H9 (cell line): Measurements from ENCODE around the gene APRT. TPM values are rescaled to one million over a fixed set of nuclear protein-coding genes. Genes with fewer than 3 reads are reported as not detected.

Source experiments
- DNase-seq: peaks from one replicate; pipeline ENCODE4 v3.0.0-alpha.2; 2017
- H2AFZ ChIP-seq: one replicate; pipeline ENCODE4 v1.6.1; 2013; ENCODE audit warnings: mild to moderate bottlenecking, low read length, control low read depth, moderate library complexity
- H2AK5ac ChIP-seq: 2 replicates; pipeline ENCODE4 v1.6.1; 2013; ENCODE audit warnings: low read length, control low read depth, mixed read lengths; ENCODE audit not compliant: insufficient read length
- H2BK120ac ChIP-seq: one replicate; pipeline ENCODE4 v1.6.1; 2013; ENCODE audit warnings: low read depth, mild to moderate bottlenecking, low read length, control low read depth, inconsistent platforms; ENCODE audit not compliant: poor library complexity, severe bottlenecking
- H2BK12ac ChIP-seq: 2 replicates; pipeline ENCODE4 v1.6.1; 2013; ENCODE audit warnings: low read length, control low read depth, mixed read lengths, low read depth; ENCODE audit not compliant: insufficient read length
- H2BK15ac ChIP-seq: 2 replicates; pipeline ENCODE4 v1.6.1; 2013; ENCODE audit warnings: low read depth, low read length, control low read depth
- H2BK20ac ChIP-seq: one replicate; pipeline ENCODE4 v1.6.1; 2013; ENCODE audit warnings: low read depth, mild to moderate bottlenecking, low read length, control low read depth, inconsistent platforms; ENCODE audit not compliant: poor library complexity, severe bottlenecking
- H2BK5ac ChIP-seq: 2 replicates; pipeline ENCODE4 v1.6.1; 2013; ENCODE audit warnings: low read length, control low read depth, mixed read lengths; ENCODE audit not compliant: insufficient read length
- H3K14ac ChIP-seq: 2 replicates; pipeline ENCODE4 v1.6.1; 2013; ENCODE audit warnings: low read length, control low read depth; ENCODE audit not compliant: insufficient read depth
- H3K18ac ChIP-seq: 2 replicates; pipeline ENCODE4 v1.6.1; 2013; ENCODE audit warnings: low read depth, mild to moderate bottlenecking, mixed read lengths, low read length, control low read depth; ENCODE audit not compliant: insufficient read length
- H3K23ac ChIP-seq: 2 replicates; pipeline ENCODE4 v1.6.1; 2013; ENCODE audit warnings: low read length, control low read depth, mixed read lengths, low read depth; ENCODE audit not compliant: insufficient read length
- H3K23me2 ChIP-seq: 2 replicates; pipeline ENCODE4 v1.6.1; 2013; ENCODE audit warnings: low read depth, mild to moderate bottlenecking, mixed read lengths, low read length, control low read depth; ENCODE audit not compliant: insufficient read length, poor library complexity, severe bottlenecking
- H3K27ac ChIP-seq: 2 replicates; pipeline ENCODE4 v1.5.1; 2013; ENCODE audit warnings: low read length, control low read depth, mixed read lengths, low read depth; ENCODE audit not compliant: insufficient read length
- H3K27me3 ChIP-seq: 2 replicates; pipeline ENCODE4 v1.6.1; 2013; ENCODE audit warnings: low read length, control low read depth, inconsistent platforms; ENCODE audit not compliant: insufficient read depth
- H3K4ac ChIP-seq: 2 replicates; pipeline ENCODE4 v1.6.1; 2013; ENCODE audit warnings: low read depth, mild to moderate bottlenecking, control low read depth, inconsistent platforms, low read length, moderate library complexity
- H3K4me1 ChIP-seq: 2 replicates; pipeline ENCODE4 v1.6.1; 2013; ENCODE audit warnings: low read length, control low read depth, inconsistent platforms; ENCODE audit not compliant: insufficient read depth
- H3K4me2 ChIP-seq: 2 replicates; pipeline ENCODE4 v1.6.1; 2013; ENCODE audit warnings: low read length, control low read depth, mixed read lengths; ENCODE audit not compliant: insufficient read length, insufficient read depth
- H3K56ac ChIP-seq: 2 replicates; pipeline ENCODE4 v1.6.1; 2013; ENCODE audit warnings: low read depth, mild to moderate bottlenecking, mixed read lengths, low read length, control low read depth; ENCODE audit not compliant: insufficient read length
- H3K79me1 ChIP-seq: 2 replicates; pipeline ENCODE4 v1.6.1; 2013; ENCODE audit warnings: low read depth, mild to moderate bottlenecking, moderate library complexity, low read length, control low read depth, inconsistent platforms; ENCODE audit not compliant: insufficient read depth, poor library complexity, severe bottlenecking
- H3K79me2 ChIP-seq: 2 replicates; pipeline ENCODE4 v1.6.1; 2013; ENCODE audit warnings: low read length, control low read depth, inconsistent platforms; ENCODE audit not compliant: insufficient read depth
- H3K9ac ChIP-seq: 2 replicates; pipeline ENCODE4 v1.6.1; 2013; ENCODE audit warnings: low read length, control low read depth, mixed read lengths; ENCODE audit not compliant: insufficient read length; ENCODE audit errors: extremely low read depth
- H3K9me3 ChIP-seq: one replicate; pipeline ENCODE4 v1.6.1; 2013; ENCODE audit warnings: low read depth, low read length, inconsistent platforms; ENCODE audit not compliant: control insufficient read depth
- H3T11ph ChIP-seq: one replicate; pipeline ENCODE4 v1.6.1; 2013; ENCODE audit warnings: mild to moderate bottlenecking, low read length, control low read depth, inconsistent platforms
- H4K20me1 ChIP-seq: one replicate; pipeline ENCODE4 v1.6.1; 2013; ENCODE audit not compliant: control insufficient read depth, insufficient read length, insufficient read depth
- H4K5ac ChIP-seq: 2 replicates; pipeline ENCODE4 v1.6.1; 2013; ENCODE audit warnings: low read depth, mild to moderate bottlenecking, mixed read lengths, low read length, control low read depth; ENCODE audit not compliant: insufficient read length
- H4K8ac ChIP-seq: replicated peaks from 2 replicates; pipeline ENCODE4 v1.6.1; 2013; ENCODE audit warnings: low read length, control low read depth, mixed read lengths, low read depth; ENCODE audit not compliant: insufficient read length
- H4K91ac ChIP-seq: 2 replicates; pipeline ENCODE4 v1.6.1; 2013; ENCODE audit warnings: low read depth, mild to moderate bottlenecking, moderate library complexity, mixed read lengths, low read length, control low read depth; ENCODE audit not compliant: insufficient read length
- H3K27ac Mint-ChIP-seq, 3 experiments: 2 replicates in 2 of 3; 3 replicates in 1 of 3; pipeline ENCODE4 v1.8.0; 2020 to 2021; ENCODE audit warnings: mixed read lengths in 3 of 3, mild to moderate bottlenecking in 1 of 3, moderate library complexity in 1 of 3
- H3K27me3 Mint-ChIP-seq: 2 replicates; pipeline ENCODE4 v1.8.0; 2021; ENCODE audit warnings: low read depth, mild to moderate bottlenecking, moderate library complexity, mixed read lengths
- H3K36me3 Mint-ChIP-seq, 3 experiments: 2 replicates in 2 of 3; 3 replicates in 1 of 3; pipeline ENCODE4 v1.8.0; 2020 to 2021; ENCODE audit warnings: low read depth in 3 of 3, mixed read lengths in 3 of 3; ENCODE audit not compliant: insufficient read depth in 1 of 3
- H3K4me1 Mint-ChIP-seq, 2 experiments: 2 replicates each; pipeline ENCODE4 v1.8.0; 2020; ENCODE audit warnings: mixed read lengths in 2 of 2
- H3K4me3 Mint-ChIP-seq, 2 experiments: 2 replicates in 1 of 2; 3 replicates in 1 of 2; pipeline ENCODE4 v1.8.0; 2020 to 2021; ENCODE audit warnings: mild to moderate bottlenecking in 2 of 2, mixed read lengths in 2 of 2, moderate library complexity in 1 of 2
- H3K9me3 Mint-ChIP-seq, 2 experiments: 2 replicates in 1 of 2; 3 replicates in 1 of 2; pipeline ENCODE4 v1.8.0; 2020; ENCODE audit warnings: mild to moderate bottlenecking in 2 of 2, mixed read lengths in 2 of 2, moderate library complexity in 1 of 2
- CTCF ChIP-seq: fragments of 200-600 bp; sonication (generic); conservative IDR thresholded peaks from 3 replicates; pipeline ENCODE4 v1.8.0; 2021; ENCODE audit warnings: antibody characterized with exemption, mild to moderate bottlenecking
- WGBS: extraction: QIAGEN DNeasy Blood & Tissue Kit; methylation state at CpG from one replicate; pipeline ENCODE4 v1.1.7; 2013; ENCODE audit warnings: missing lambda C conversion rate, low lambda C conversion rate, mixed read lengths; ENCODE audit not compliant: insufficient read length; ENCODE audit errors: extremely low coverage; 5-methylcytosine and 5-hydroxymethylcytosine counted together
- total RNA-seq: library from RNA; stranded (reverse); gene quantifications from 2 replicates; pipeline ENCODE4 v1.2.1, GENCODE V29; 2021

Gene APRT
- total RNA-seq, 1 experiment from 2014 or later: 246 TPM

DNA sequence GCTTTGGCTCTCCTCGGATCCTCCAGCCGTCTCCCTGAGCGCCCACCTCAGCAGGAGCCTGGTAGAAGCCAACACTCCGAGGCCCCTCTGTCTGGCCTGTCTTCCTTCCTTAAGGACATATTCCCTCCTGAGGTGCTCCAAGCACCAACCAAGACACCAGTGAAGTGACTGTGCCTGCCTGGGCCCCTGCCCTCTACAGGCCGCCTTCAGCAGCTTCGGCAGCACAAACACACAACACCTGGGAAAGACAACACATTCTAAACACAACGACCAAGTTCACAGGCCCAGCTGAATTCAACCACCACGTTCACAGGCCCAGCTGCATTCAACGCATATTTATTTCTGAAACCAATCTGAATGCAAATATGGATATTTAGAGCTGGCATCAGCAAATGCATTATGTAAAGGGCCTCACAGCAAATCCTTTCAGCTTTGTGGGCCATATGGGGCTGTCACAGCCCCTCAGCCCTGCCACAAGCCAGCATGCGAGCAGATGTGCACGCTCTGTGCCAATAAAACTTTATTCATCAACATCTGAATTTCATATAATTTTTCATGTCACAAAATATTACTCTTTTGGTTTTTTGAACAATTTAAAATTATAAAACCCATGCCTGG is 32.8 kb upstream of the APRT start:
- peak; percentile 55 for TF ChIP-seq CTCF
- no peak overlapping the region for H2AFZ ChIP-seq
- Mint-ChIP-seq H3K9me3 (no peaks in the 10 kb centered on the region), H3K4me1 (no peaks in the 10 kb centered on the region), H3K27ac (peak overlapping the region in 1 of 3 experiments; percentile 91; a peak in 2 of 7 replicates), H3K36me3 (peaks cover 4 to 6% (median 6%) of the 10 kb centered on the region in 3 experiments; a peak in 6 of 7 replicates), H3K4me3 (no peak overlapping the region), H3K27me3 (no peaks in the 10 kb centered on the region)
- no peak overlapping the region for H4K5ac ChIP-seq
- H2BK12ac ChIP-seq: no peak overlapping the region
- no peak overlapping the region for H2BK120ac ChIP-seq
- H2BK15ac ChIP-seq: no peak overlapping the region
- no peaks in the 10 kb centered on the region for H3K23me2 ChIP-seq
- H3K56ac ChIP-seq: no peak overlapping the region
- H3K23ac ChIP-seq: no peak overlapping the region
- peak; percentile 53 for DNase-seq
- no peak overlapping the region for H3T11ph ChIP-seq
- no peaks in the 10 kb centered on the region for H3K27me3 ChIP-seq
- H2BK20ac ChIP-seq: no peak overlapping the region
- no peak overlapping the region for H3K18ac ChIP-seq
- no peaks in the 10 kb centered on the region for H3K79me2 ChIP-seq
- H4K91ac ChIP-seq: no peak overlapping the region
- H4K20me1 ChIP-seq: no peaks in the 10 kb centered on the region
- no peak overlapping the region for H3K14ac ChIP-seq
- H2AK5ac ChIP-seq: no peak overlapping the region
- no peak overlapping the region for H4K8ac ChIP-seq
- no peak overlapping the region for H3K9ac ChIP-seq
- H3K4me2 ChIP-seq: no peak overlapping the region
- no peak overlapping the region for H3K27ac ChIP-seq
- no peaks in the 10 kb centered on the region for H3K79me1 ChIP-seq
- no peak overlapping the region for H3K4ac ChIP-seq
- no peaks in the 10 kb centered on the region for H3K9me3 ChIP-seq
- no peak overlapping the region for H2BK5ac ChIP-seq
- whole genome bisulfite sequencing: no CpG with 5 or more reads among the region's 11 CpGs
- no peaks in the 10 kb centered on the region for H3K4me1 ChIP-seq
